ENCODE data around the gene PPP2R2C.

PPP2R2C gene

GRCh38 chr4:6322761-6323566 lies 149.4 kb downstream of the PPP2R2C start:
- Histone ChIP-seq H3K4me1 (ENCODE audit: control insufficient read depth, low read depth, low read length) (peaks cover 6% of the 10 kb centered on the region), H3K27ac (ENCODE audit: low read length) (no peak overlapping the region), H3K9me3 (ENCODE audit: control insufficient read depth, low read depth, low read length) (no peaks in the 10 kb centered on the region), H3K27me3 (ENCODE audit: control insufficient read depth, insufficient read depth, low read length) (no peaks in the 10 kb centered on the region), H3K36me3 (ENCODE audit: control insufficient read depth, low read depth, low read length) (no peaks in the 10 kb centered on the region), H3K4me3 (ENCODE audit: low read length) (no peak overlapping the region), H3K9ac (ENCODE audit: low read length) (no peak overlapping the region)

GRCh38 chr4:6322067-6322760 lies 150.2 kb downstream of the PPP2R2C start:
- no peak overlapping the region for H3K4me3 ChIP-seq (ENCODE audit: low read length)

DNA sequence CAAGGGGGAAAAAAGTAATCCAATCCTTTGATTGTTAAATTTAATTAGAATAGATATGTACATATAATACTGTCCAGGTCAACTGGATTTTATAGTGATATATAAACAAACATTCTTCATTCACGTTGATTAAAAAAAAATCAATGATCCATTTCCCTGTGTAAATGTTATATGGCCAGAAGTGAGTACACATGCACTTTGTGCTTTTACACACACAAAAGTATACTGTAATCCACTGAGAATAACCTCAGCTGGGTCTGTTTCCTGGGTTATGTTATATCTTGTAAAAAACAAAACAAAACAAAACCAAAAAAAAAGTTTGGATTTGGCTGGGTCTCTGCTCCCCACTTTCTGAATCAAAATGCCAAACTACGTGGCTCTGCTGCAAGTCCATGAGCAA lies 151.1 kb downstream of the PPP2R2C start:
- Histone ChIP-seq H3K9ac (ENCODE audit: low read length) (no peak overlapping the region), H3K4me1 (ENCODE audit: control insufficient read depth, low read depth, low read length) (peaks cover 6% of the 10 kb centered on the region), H3K27ac (ENCODE audit: low read length) (no peak overlapping the region), H3K27me3 (ENCODE audit: control insufficient read depth, insufficient read depth, low read length) (no peaks in the 10 kb centered on the region), H3K36me3 (ENCODE audit: control insufficient read depth, low read depth, low read length) (no peaks in the 10 kb centered on the region), H3K4me3 (ENCODE audit: low read length) (no peak overlapping the region), H3K9me3 (ENCODE audit: control insufficient read depth, low read depth, low read length) (no peaks in the 10 kb centered on the region)

More at GRCh38 chr4:6322067-6322760, 150.2 kb downstream of the PPP2R2C start:
- no peak overlapping the region for H3K9ac ChIP-seq (ENCODE audit: low read length)
- no peaks in the 10 kb centered on the region for H3K36me3 ChIP-seq (ENCODE audit: control insufficient read depth, low read depth, low read length)
- no peak overlapping the region for H3K27ac ChIP-seq (ENCODE audit: low read length)
- peaks cover 6% of the 10 kb centered on the region for H3K4me1 ChIP-seq (ENCODE audit: control insufficient read depth, low read depth, low read length)
- H3K27me3 ChIP-seq (ENCODE audit: control insufficient read depth, insufficient read depth, low read length) = no peaks in the 10 kb centered on the region
- no peaks in the 10 kb centered on the region for H3K9me3 ChIP-seq (ENCODE audit: control insufficient read depth, low read depth, low read length)

DNA sequence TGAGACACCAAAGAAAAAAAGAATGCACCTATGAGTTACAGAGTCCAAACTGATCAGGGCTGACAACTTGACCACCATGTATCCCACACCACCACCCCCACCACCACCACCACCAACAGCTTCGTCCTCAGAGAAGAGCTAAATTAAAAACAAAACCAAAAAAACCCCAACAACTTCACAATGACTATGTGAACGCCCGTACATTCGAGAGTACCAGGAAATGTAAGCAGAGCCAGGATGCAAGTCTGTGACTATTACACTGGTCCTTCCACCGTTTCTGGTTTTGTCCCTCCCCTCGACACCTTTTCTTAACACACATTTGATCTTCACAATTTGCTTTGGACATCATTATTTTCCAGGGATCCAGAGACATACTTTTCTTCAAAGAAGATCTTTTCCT lies 151.8 kb downstream of the PPP2R2C start:
- H3K27me3 ChIP-seq (ENCODE audit: control insufficient read depth, insufficient read depth, low read length) = no peaks in the 10 kb centered on the region
- H3K27ac ChIP-seq (ENCODE audit: low read length) = no peak overlapping the region
- H3K36me3 ChIP-seq (ENCODE audit: control insufficient read depth, low read depth, low read length) = no peaks in the 10 kb centered on the region
- H3K9ac ChIP-seq (ENCODE audit: low read length) = no peak overlapping the region
- no peaks in the 10 kb centered on the region for H3K9me3 ChIP-seq (ENCODE audit: control insufficient read depth, low read depth, low read length)
- no peak overlapping the region for H3K4me3 ChIP-seq (ENCODE audit: low read length)
- peaks cover 6% of the 10 kb centered on the region for H3K4me1 ChIP-seq (ENCODE audit: control insufficient read depth, low read depth, low read length)

GRCh38 chr4:6319530-6320150 lies 152.8 kb downstream of the PPP2R2C start:
- no peak overlapping the region for H3K4me3 ChIP-seq (ENCODE audit: low read length)
- no peak overlapping the region for H3K27ac ChIP-seq (ENCODE audit: low read length)
- H3K9me3 ChIP-seq (ENCODE audit: control insufficient read depth, low read depth, low read length) = no peaks in the 10 kb centered on the region
- no peaks in the 10 kb centered on the region for H3K4me1 ChIP-seq (ENCODE audit: control insufficient read depth, low read depth, low read length)
- no peak overlapping the region for H3K9ac ChIP-seq (ENCODE audit: low read length)
- no peaks in the 10 kb centered on the region for H3K27me3 ChIP-seq (ENCODE audit: control insufficient read depth, insufficient read depth, low read length)
- H3K36me3 ChIP-seq (ENCODE audit: control insufficient read depth, low read depth, low read length) = no peaks in the 10 kb centered on the region

DNA sequence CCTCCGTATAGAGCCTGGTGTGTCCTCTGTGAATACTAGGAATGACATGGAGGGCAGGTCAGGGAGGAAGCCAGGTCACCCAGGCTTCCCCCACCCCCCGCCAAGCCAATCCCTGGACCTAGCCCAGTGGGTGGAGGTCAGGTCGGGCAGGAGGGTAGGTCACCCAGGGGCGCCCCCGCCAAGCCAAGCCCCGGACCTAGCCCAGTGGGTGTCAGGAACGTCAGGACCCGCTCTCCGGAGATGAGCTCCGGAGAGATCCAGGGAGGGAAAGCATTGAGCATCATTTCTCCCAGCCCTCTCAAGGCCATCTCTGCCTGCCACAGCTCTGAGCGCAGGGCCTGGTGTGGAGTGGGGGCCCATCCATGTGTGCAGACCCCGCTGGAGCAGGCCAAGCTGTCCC lies 154.2 kb downstream of the PPP2R2C start:
- Histone ChIP-seq H3K9me3 (ENCODE audit: control insufficient read depth, low read depth, low read length) (no peaks in the 10 kb centered on the region), H3K27me3 (ENCODE audit: control insufficient read depth, insufficient read depth, low read length) (no peaks in the 10 kb centered on the region), H3K9ac (ENCODE audit: low read length) (no peak overlapping the region)

GRCh38 chr4:6316461-6317003 lies 155.9 kb downstream of the PPP2R2C start:
- Histone ChIP-seq H3K9me3 (ENCODE audit: control insufficient read depth, low read depth, low read length) (no peaks in the 10 kb centered on the region), H3K27me3 (ENCODE audit: control insufficient read depth, insufficient read depth, low read length) (no peaks in the 10 kb centered on the region), H3K4me3 (ENCODE audit: low read length) (no peak overlapping the region), H3K4me1 (ENCODE audit: control insufficient read depth, low read depth, low read length) (no peaks in the 10 kb centered on the region), H3K9ac (ENCODE audit: low read length) (no peak overlapping the region), H3K27ac (ENCODE audit: low read length) (no peak overlapping the region), H3K36me3 (ENCODE audit: control insufficient read depth, low read depth, low read length) (no peaks in the 10 kb centered on the region)

More for the DNA sequence above, 154.2 kb downstream of the PPP2R2C start:
- Histone ChIP-seq H3K27ac (ENCODE audit: low read length) (no peak overlapping the region), H3K4me1 (ENCODE audit: control insufficient read depth, low read depth, low read length) (no peaks in the 10 kb centered on the region), H3K36me3 (ENCODE audit: control insufficient read depth, low read depth, low read length) (no peaks in the 10 kb centered on the region), H3K4me3 (ENCODE audit: low read length) (no peak overlapping the region)

- peaks cover 15% of the 10 kb centered on the region for H3K27me3 ChIP-seq (ENCODE audit: control insufficient read depth, insufficient read depth, low read length)
- no peak overlapping the region for H3K9ac ChIP-seq (ENCODE audit: low read length)
- no peaks in the 10 kb centered on the region for H3K36me3 ChIP-seq (ENCODE audit: control insufficient read depth, low read depth, low read length)
Measured at GRCh38 chr4:6313216-6313615, 159.2 kb downstream of the PPP2R2C start.

GRCh38 chr4:6309777-6310176 lies 162.6 kb downstream of the PPP2R2C start:
- no peak overlapping the region for H3K9ac ChIP-seq (ENCODE audit: low read length)
- no peaks in the 10 kb centered on the region for H3K36me3 ChIP-seq (ENCODE audit: control insufficient read depth, low read depth, low read length)
- no peak overlapping the region for H3K27ac ChIP-seq (ENCODE audit: low read length)
- H3K4me1 ChIP-seq (ENCODE audit: control insufficient read depth, low read depth, low read length) = no peaks in the 10 kb centered on the region
- no peaks in the 10 kb centered on the region for H3K9me3 ChIP-seq (ENCODE audit: control insufficient read depth, low read depth, low read length)
- peak overlapping the region; percentile 53 for H3K4me3 ChIP-seq (ENCODE audit: low read length)
- peaks cover 15% of the 10 kb centered on the region for H3K27me3 ChIP-seq (ENCODE audit: control insufficient read depth, insufficient read depth, low read length)

More at GRCh38 chr4:6313216-6313615, 159.2 kb downstream of the PPP2R2C start:
- no peaks in the 10 kb centered on the region for H3K4me1 ChIP-seq (ENCODE audit: control insufficient read depth, low read depth, low read length)
- no peak overlapping the region for H3K4me3 ChIP-seq (ENCODE audit: low read length)
- H3K27ac ChIP-seq (ENCODE audit: low read length) = no peak overlapping the region
- H3K9me3 ChIP-seq (ENCODE audit: control insufficient read depth, low read depth, low read length) = no peaks in the 10 kb centered on the region

DNA sequence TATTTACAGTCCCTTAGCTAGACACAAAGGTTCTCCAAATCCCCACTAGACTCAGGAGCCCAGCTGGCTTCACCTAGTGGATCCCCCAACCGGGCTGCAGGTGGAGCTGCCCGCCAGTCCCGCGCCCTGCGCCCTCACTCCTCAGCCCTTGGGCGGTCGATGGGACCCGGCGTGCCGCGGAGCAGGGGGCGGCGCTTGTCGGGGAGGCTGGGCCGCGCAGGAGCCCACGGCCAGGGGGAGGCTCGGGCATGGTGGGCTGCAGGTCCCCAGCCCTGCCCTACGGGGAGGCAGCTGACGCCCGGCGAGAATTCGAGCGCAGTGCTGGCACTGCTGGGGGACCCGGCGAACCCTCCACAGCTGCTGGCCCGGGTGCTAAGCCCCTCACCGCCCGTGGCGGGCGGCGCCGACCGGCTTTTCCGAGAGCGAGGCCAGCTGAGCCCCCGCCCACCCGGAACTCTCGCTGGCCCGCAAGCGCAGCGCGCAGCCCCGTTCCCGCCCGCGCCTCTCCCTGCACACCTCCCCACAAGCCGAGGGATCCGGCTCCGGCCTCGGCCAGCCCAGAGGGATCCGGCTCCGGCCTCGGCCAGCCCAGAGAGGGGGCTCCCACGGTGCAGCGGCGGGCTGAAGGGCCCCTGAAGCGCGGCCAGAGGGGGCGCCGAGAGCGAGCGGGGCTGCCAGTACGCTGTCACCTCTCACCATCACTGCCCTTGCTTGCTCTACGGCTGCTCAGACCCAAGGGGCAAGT lies 163.3 kb downstream of the PPP2R2C start:
- no peaks in the 10 kb centered on the region for H3K36me3 ChIP-seq (ENCODE audit: control insufficient read depth, low read depth, low read length)
- no peaks in the 10 kb centered on the region for H3K4me1 ChIP-seq (ENCODE audit: control insufficient read depth, low read depth, low read length)
- peak overlapping the region; percentile 53 for H3K4me3 ChIP-seq (ENCODE audit: low read length)
- H3K9me3 ChIP-seq (ENCODE audit: control insufficient read depth, low read depth, low read length) = no peaks in the 10 kb centered on the region
- peaks cover 15% of the 10 kb centered on the region for H3K27me3 ChIP-seq (ENCODE audit: control insufficient read depth, insufficient read depth, low read length)
- no peak overlapping the region for H3K9ac ChIP-seq (ENCODE audit: low read length)
- H3K27ac ChIP-seq (ENCODE audit: low read length) = no peak overlapping the region

GRCh38 chr4:6307891-6308290 lies 164.5 kb downstream of the PPP2R2C start:
- Histone ChIP-seq H3K9me3 (ENCODE audit: control insufficient read depth, low read depth, low read length) (no peaks in the 10 kb centered on the region), H3K36me3 (ENCODE audit: control insufficient read depth, low read depth, low read length) (peaks cover 5% of the 10 kb centered on the region), H3K4me3 (ENCODE audit: low read length) (no peak overlapping the region), H3K9ac (ENCODE audit: low read length) (no peak overlapping the region), H3K4me1 (ENCODE audit: control insufficient read depth, low read depth, low read length) (no peaks in the 10 kb centered on the region), H3K27ac (ENCODE audit: low read length) (no peak overlapping the region), H3K27me3 (ENCODE audit: control insufficient read depth, insufficient read depth, low read length) (peaks cover 15% of the 10 kb centered on the region)

Data from iPS-18a (cell line).